Measurements from ENCODE around the gene STMP1.

The STMP1 gene

DNA sequence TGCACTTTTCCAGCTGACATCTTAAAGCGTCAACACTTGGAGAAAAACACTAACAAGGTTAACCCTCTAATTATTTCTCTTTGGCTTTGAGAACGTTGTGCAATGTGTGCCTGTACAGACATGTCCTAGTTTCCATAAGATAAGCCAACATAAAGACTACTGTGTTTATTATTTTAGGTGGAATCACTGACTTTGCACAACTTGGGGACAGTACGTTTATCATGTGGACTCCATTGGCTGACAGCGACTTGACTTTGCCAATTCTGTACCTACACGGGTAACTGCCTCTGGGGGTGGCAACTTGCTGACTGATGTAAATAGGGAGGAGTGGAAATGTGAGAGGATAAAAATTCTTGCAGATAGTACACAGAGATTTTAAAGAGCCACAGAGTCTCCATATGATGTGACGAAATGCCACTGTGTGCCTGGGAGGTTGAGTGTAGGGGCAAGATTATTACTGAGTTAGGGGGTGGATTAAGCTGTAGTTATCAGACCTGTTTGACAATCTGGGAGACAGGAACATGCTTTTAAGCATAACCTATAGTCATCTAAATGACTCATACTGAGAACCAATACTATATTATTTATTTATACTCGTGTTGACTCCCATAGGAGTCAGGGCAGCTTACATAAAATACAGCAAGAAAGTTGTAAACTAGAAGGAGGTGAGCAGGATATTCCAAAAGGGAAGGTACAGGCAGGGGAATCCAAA lies 44.7 kb downstream of the STMP1 start:
- Histone ChIP-seq H3K4me2 (ENCODE audit: low read depth, low read length, poor library complexity, severe bottlenecking) (no peak overlapping the region), H3F3A (ENCODE audit: insufficient read depth) (no peaks in the 10 kb centered on the region), H3K9ac (ENCODE audit: low read length) (no peak overlapping the region), H3K4me3 (ENCODE audit: insufficient read depth, low read length, poor library complexity, severe bottlenecking) (no peak overlapping the region), H4K20me1 (ENCODE audit: low read depth, low read length) (no peaks in the 10 kb centered on the region), H3K36me3 (ENCODE audit: low read length) (no peaks in the 10 kb centered on the region), H3K9me3 (ENCODE audit: insufficient read depth, low read length) (no peaks in the 10 kb centered on the region), H3K27ac (ENCODE audit: low read depth, low read length) (no peak overlapping the region), H3K9me2 (replicated peaks; ENCODE audit: insufficient read depth, low read length) (no peaks in the 10 kb centered on the region), H3K79me2 (ENCODE audit: insufficient read depth, low read length) (no peaks in the 10 kb centered on the region), H3K27me3 (ENCODE audit: low read length) (no peaks in the 10 kb centered on the region), H2AFZ (ENCODE audit: low read depth, low read length, severe bottlenecking) (no peak overlapping the region)
- no peak for TF ChIP-seq EZH2phosphoT487 (conservative IDR thresholded peaks at IDR 0.05; ENCODE audit: low read length)
- TF ChIP-seq, protein P1, sequence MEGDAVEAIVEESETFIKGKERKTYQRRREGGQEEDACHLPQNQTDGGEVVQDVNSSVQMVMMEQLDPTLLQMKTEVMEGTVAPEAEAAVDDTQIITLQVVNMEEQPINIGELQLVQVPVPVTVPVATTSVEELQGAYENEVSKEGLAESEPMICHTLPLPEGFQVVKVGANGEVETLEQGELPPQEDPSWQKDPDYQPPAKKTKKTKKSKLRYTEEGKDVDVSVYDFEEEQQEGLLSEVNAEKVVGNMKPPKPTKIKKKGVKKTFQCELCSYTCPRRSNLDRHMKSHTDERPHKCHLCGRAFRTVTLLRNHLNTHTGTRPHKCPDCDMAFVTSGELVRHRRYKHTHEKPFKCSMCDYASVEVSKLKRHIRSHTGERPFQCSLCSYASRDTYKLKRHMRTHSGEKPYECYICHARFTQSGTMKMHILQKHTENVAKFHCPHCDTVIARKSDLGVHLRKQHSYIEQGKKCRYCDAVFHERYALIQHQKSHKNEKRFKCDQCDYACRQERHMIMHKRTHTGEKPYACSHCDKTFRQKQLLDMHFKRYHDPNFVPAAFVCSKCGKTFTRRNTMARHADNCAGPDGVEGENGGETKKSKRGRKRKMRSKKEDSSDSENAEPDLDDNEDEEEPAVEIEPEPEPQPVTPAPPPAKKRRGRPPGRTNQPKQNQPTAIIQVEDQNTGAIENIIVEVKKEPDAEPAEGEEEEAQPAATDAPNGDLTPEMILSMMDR (IDR thresholded peaks at IDR 0.05; ENCODE audit: insufficient read depth, low read length, poor library complexity, severe bottlenecking): no peak

DNA sequence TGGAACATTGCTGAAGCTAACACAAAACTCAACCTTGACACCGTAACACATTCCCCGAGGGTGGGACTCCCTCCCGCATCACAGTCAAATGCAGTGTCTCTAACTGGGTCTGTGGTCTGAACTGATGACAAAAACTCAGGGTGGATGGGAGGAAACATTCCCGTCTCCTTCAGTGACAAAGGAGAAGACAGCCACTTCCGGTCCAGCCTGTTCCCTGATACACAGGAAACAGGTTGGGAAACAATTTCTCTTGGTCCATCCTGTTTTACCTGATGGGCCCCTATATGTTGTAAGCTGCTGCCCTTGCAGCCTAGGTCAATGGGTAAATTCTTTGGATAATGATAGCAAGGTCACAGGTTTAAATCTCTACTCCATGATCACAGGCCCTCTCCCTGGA lies 45.3 kb downstream of the STMP1 start:
- no peaks in the 10 kb centered on the region for H3K27me3 ChIP-seq (ENCODE audit: low read length)
- no peak overlapping the region for H2AFZ ChIP-seq (ENCODE audit: low read depth, low read length, severe bottlenecking)
- H3K9me2 ChIP-seq (replicated peaks; ENCODE audit: insufficient read depth, low read length): no peaks in the 10 kb centered on the region
- no peak overlapping the region for H3K4me3 ChIP-seq (ENCODE audit: insufficient read depth, low read length, poor library complexity, severe bottlenecking)
- H3K9ac ChIP-seq (ENCODE audit: low read length): no peak overlapping the region
- H3F3A ChIP-seq (ENCODE audit: insufficient read depth): no peaks in the 10 kb centered on the region
- no peaks in the 10 kb centered on the region for H3K36me3 ChIP-seq (ENCODE audit: low read length)
- H3K9me3 ChIP-seq (ENCODE audit: insufficient read depth, low read length): no peaks in the 10 kb centered on the region
- H3K4me2 ChIP-seq (ENCODE audit: low read depth, low read length, poor library complexity, severe bottlenecking): no peak overlapping the region
- H3K79me2 ChIP-seq (ENCODE audit: insufficient read depth, low read length): no peaks in the 10 kb centered on the region
- no peaks in the 10 kb centered on the region for H4K20me1 ChIP-seq (ENCODE audit: low read depth, low read length)
- TF ChIP-seq, protein P1 (IDR thresholded peaks at IDR 0.05; ENCODE audit: insufficient read depth, low read length, poor library complexity, severe bottlenecking): no peak
- TF ChIP-seq EZH2phosphoT487 (conservative IDR thresholded peaks at IDR 0.05; ENCODE audit: low read length): no peak
- no peak overlapping the region for H3K27ac ChIP-seq (ENCODE audit: low read depth, low read length)

DNA sequence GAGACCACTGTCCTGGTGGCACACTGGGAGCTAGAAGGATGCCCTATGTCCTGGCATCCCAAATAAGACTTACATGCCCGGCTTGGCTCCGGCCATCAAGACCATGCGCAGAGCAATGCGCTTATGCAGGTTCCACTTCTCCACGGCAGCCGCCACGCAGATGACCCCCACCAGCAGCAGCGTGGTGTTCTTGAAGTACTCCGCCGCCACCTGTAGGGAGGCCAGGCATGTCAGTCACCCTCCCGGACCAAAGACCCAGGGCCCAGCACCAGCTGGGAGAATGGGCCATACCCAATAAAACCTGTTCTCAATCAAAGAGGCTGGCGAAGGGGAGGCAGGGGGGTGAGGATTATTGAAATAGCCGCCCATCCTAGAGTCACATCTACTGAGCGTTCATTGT lies 45.7 kb downstream of the STMP1 start:
- no peaks in the 10 kb centered on the region for H3K9me2 ChIP-seq (replicated peaks; ENCODE audit: insufficient read depth, low read length)
- no peak for TF ChIP-seq EZH2phosphoT487 (conservative IDR thresholded peaks at IDR 0.05; ENCODE audit: low read length)
- TF ChIP-seq, protein P1 (IDR thresholded peaks at IDR 0.05; ENCODE audit: insufficient read depth, low read length, poor library complexity, severe bottlenecking): no peak
- no peak overlapping the region for H3K4me2 ChIP-seq (ENCODE audit: low read depth, low read length, poor library complexity, severe bottlenecking)
- no peak overlapping the region for H3K27ac ChIP-seq (ENCODE audit: low read depth, low read length)
- no peaks in the 10 kb centered on the region for H3F3A ChIP-seq (ENCODE audit: insufficient read depth)
- H4K20me1 ChIP-seq (ENCODE audit: low read depth, low read length): no peaks in the 10 kb centered on the region
- no peaks in the 10 kb centered on the region for H3K36me3 ChIP-seq (ENCODE audit: low read length)
- no peaks in the 10 kb centered on the region for H3K27me3 ChIP-seq (ENCODE audit: low read length)
- no peak overlapping the region for H3K4me3 ChIP-seq (ENCODE audit: insufficient read depth, low read length, poor library complexity, severe bottlenecking)
- no peaks in the 10 kb centered on the region for H3K9me3 ChIP-seq (ENCODE audit: insufficient read depth, low read length)
- no peak overlapping the region for H3K9ac ChIP-seq (ENCODE audit: low read length)
- no peaks in the 10 kb centered on the region for H3K79me2 ChIP-seq (ENCODE audit: insufficient read depth, low read length)
- no peak overlapping the region for H2AFZ ChIP-seq (ENCODE audit: low read depth, low read length, severe bottlenecking)

Data from SU-DHL-6 (cell line).